Measurements from ENCODE around the gene FAM167B.
"Not testable (repeated sequence)": the region's sequence is repeated elsewhere in the genome, so short reads cannot be mapped to it uniquely, and the experiment has no call there.

Gene FAM167B

GRCh38 chr1:32263744-32264143 lies 16.7 kb downstream of the FAM167B start:
- DNase-seq, result no peak

- DNase-seq, result no peak
These were observed 18.8 kb downstream of the FAM167B start for GRCh38 chr1:32265846-32266245.

GRCh38 chr1:32266921-32267591 lies 20.0 kb downstream of the FAM167B start:
- no peak for DNase-seq

- no peak for DNase-seq
These were observed 22.7 kb downstream of the FAM167B start for GRCh38 chr1:32269744-32270143.

GRCh38 chr1:32272557-32273390 lies 25.8 kb downstream of the FAM167B start:
- DNase-seq, result no peak

GRCh38 chr1:32273391-32274208 lies 26.6 kb downstream of the FAM167B start:
- peak; percentile 74 for DNase-seq

- no peak for DNase-seq
These were observed 27.8 kb downstream of the FAM167B start for GRCh38 chr1:32274646-32275340.

- DNase-seq, result peak; percentile 18
These were observed 28.4 kb downstream of the FAM167B start for GRCh38 chr1:32275424-32275823.

GRCh38 chr1:32276032-32276782 lies 29.2 kb downstream of the FAM167B start:
- no peak for DNase-seq

GRCh38 chr1:32284777-32285176 lies 37.8 kb downstream of the FAM167B start:
- not testable (repeated sequence) for DNase-seq

GRCh38 chr1:32285658-32286057 lies 38.6 kb downstream of the FAM167B start:
- no peak for DNase-seq

- no peak for DNase-seq
These were observed 39.7 kb downstream of the FAM167B start for GRCh38 chr1:32286763-32287162.

- DNase-seq, result no peak
These were observed 42.2 kb downstream of the FAM167B start for GRCh38 chr1:32289256-32289655.

- no peak for DNase-seq
These were observed 44.2 kb downstream of the FAM167B start for GRCh38 chr1:32291145-32291707.

GRCh38 chr1:32291708-32292538 lies 44.9 kb downstream of the FAM167B start, which contains the start of gene HDAC1:
Gene HDAC1 (plus strand): TSS chr1:32292083. CDS start chr1:32292170, 87 bp downstream.
- DNase-seq, result peak; percentile 89

- not testable (repeated sequence) for DNase-seq
These were observed 51.2 kb downstream of the FAM167B start for GRCh38 chr1:32298211-32298610.

Measured in NCI-H510A treated with DMSO at 0.1 percent for 48 hours (cell line).